ENCODE measurements around the gene CBX2.

Gene CBX2

DNA sequence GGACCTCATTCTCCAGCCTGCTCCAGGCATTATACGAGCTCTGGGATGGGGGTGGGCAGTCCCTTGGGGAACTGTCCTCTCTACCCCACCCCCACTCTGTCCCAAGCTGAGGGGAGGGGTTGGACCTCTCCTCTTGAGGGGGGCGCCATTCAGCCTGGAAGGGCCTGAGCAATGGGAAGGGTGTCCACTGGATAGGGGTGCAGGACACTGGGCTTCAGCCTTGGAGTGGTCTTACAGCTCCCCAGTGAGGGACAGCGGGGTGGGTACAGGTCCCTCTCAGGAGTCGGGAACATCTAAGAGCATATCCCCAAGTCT lies 28.5 kb downstream of the CBX2 start:
- peaks cover 8% of the 10 kb centered on the region for H3K36me3 ChIP-seq (replicated peaks; ENCODE audit: low read depth, low read length)
- peak overlapping the region; percentile 74 for H3K4me3 ChIP-seq (ENCODE audit: low read length)
- no peak overlapping the region for H2AFZ ChIP-seq (ENCODE audit: low read depth, low read length)
- peaks cover 4% of the 10 kb centered on the region; the same call in 1 of the 2 replicates for H3K9me3 ChIP-seq (ENCODE audit: insufficient read depth, low read length)
- no peaks in the 10 kb centered on the region for H4K20me1 ChIP-seq (ENCODE audit: insufficient read depth, low read length)
- peak overlapping the region; percentile 90; the same call in 1 of the 2 replicates for H3K9ac ChIP-seq (ENCODE audit: low read length)
- peak overlapping the region; percentile 94 for H3K4me2 ChIP-seq (ENCODE audit: low read length)
- peak overlapping the region; percentile 89 for H3K27ac ChIP-seq (ENCODE audit: low read length)
- no peaks in the 10 kb centered on the region for H3K27me3 ChIP-seq (ENCODE audit: low read depth, low read length)
- H3K79me2 ChIP-seq (ENCODE audit: low read length) = peaks cover 6% of the 10 kb centered on the region; the same call in 1 of the 2 replicates
- TF ChIP-seq EZH2phosphoT487 (IDR thresholded peaks at IDR 0.05; ENCODE audit: low read depth) = no peak
- TF ChIP-seq, protein P1, sequence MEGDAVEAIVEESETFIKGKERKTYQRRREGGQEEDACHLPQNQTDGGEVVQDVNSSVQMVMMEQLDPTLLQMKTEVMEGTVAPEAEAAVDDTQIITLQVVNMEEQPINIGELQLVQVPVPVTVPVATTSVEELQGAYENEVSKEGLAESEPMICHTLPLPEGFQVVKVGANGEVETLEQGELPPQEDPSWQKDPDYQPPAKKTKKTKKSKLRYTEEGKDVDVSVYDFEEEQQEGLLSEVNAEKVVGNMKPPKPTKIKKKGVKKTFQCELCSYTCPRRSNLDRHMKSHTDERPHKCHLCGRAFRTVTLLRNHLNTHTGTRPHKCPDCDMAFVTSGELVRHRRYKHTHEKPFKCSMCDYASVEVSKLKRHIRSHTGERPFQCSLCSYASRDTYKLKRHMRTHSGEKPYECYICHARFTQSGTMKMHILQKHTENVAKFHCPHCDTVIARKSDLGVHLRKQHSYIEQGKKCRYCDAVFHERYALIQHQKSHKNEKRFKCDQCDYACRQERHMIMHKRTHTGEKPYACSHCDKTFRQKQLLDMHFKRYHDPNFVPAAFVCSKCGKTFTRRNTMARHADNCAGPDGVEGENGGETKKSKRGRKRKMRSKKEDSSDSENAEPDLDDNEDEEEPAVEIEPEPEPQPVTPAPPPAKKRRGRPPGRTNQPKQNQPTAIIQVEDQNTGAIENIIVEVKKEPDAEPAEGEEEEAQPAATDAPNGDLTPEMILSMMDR (IDR thresholded peaks at IDR 0.05; ENCODE audit: low read depth, low read length) = peak; percentile 12; the same call in 1 of the 2 replicates
- peaks cover 76% of the 10 kb centered on the region for H3K4me1 ChIP-seq (ENCODE audit: low read length)

DNA sequence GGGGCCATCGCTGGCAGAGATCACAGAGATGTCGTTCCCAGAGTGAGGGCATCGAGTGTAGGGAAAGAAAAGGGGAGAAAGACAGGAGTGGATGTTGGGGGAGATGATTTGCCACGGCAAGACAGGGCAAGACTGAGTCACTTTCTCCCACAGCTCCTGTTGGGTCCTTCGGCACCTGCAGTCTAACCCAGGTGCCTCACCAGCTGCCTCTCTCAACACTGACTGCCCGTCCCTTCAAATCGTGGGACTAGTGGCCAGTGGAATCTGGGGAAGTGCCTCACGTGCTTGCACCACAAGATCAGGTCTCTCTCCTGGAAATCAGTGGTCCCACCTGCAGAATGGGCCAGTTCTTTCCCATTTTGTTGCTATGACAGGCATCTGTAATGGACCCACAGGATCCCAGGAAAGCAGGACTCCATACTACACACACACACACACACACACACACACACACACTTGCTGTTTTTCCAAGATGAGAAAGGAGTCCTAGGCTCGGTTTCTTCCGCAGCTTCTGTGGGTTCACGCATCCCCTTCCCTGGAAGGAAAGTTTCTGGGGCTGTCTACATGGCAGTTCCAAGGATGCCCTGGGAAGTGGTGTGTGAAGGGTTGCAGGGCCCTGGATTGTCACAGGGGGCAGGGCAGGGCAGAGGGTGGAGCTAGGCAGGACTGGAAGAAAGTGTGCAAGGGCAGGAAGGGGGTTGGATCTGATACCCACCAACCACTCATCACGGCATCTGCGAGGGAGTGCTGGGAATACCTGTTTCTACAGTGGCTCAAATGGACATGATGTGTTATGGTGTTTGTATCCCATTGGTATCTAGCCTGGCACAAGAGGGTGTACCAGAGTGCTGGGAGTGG lies 29.1 kb downstream of the CBX2 start:
- Histone ChIP-seq H4K20me1 (ENCODE audit: insufficient read depth, low read length) (no peaks in the 10 kb centered on the region), H3K4me2 (ENCODE audit: low read length) (peak overlapping the region; percentile 94), H3K4me3 (ENCODE audit: low read length) (peak overlapping the region; percentile 74; the same call in 1 of the 2 replicates), H3K79me2 (ENCODE audit: low read length) (peaks cover 6% of the 10 kb centered on the region; the same call in 1 of the 2 replicates), H3K27ac (ENCODE audit: low read length) (peak overlapping the region; percentile 89; the same call in 1 of the 2 replicates), H3K27me3 (ENCODE audit: low read depth, low read length) (no peaks in the 10 kb centered on the region), H3K36me3 (replicated peaks; ENCODE audit: low read depth, low read length) (peaks cover 8% of the 10 kb centered on the region), H3K9ac (ENCODE audit: low read length) (peak overlapping the region; percentile 90; the same call in 1 of the 2 replicates), H3K4me1 (ENCODE audit: low read length) (peaks cover 83% of the 10 kb centered on the region), H2AFZ (ENCODE audit: low read depth, low read length) (no peak overlapping the region), H3K9me3 (ENCODE audit: insufficient read depth, low read length) (peaks cover 4% of the 10 kb centered on the region; the same call in 1 of the 2 replicates)
- TF ChIP-seq EZH2phosphoT487 (IDR thresholded peaks at IDR 0.05; ENCODE audit: low read depth) = no peak
- TF ChIP-seq, protein P1 (IDR thresholded peaks at IDR 0.05; ENCODE audit: low read depth, low read length) = no peak

DNA sequence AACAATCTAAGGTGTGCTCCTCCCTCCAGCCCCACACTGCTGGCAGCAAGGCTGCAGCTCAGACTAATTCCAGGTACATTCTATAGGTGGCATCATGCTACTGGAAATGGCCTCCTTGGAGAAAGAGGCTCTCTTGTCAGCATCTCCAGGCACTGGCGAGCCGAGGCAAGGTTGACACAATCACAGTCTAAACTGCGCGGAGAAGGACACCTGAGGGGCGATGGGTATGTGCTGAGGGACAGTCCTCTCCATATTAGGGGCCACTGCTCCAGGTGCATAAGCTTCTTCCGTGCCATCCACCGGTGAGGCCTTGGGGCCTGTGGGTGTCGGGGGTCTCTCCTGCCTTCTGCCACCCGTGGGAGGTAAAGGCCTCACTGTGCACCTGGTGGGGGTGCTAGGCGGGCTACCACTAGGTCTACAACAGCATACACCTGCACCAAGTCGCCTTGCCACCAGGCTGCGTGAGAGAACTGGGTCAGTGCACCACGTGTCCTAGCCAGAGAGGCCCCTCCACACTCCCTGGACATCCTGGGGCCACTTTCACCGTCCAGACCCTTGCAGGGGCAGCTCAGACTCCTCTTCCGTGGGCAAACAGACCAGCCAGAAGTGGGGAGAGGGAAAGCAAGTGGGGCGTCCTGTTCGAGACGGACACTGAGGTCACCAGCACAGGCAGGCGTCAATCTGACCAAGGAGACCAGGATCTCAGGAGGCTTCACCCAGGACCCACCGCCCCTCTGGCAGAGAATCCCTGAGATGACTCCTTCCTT lies 31.0 kb downstream of the CBX2 start:
- no peaks in the 10 kb centered on the region for H4K20me1 ChIP-seq (ENCODE audit: insufficient read depth, low read length)
- TF ChIP-seq, protein P1 (IDR thresholded peaks at IDR 0.05; ENCODE audit: low read depth, low read length) = peak; percentile 68
- TF ChIP-seq EZH2phosphoT487 (IDR thresholded peaks at IDR 0.05; ENCODE audit: low read depth) = no peak
- H3K9ac ChIP-seq (ENCODE audit: low read length) = peak overlapping the region; percentile 60; the same call in 1 of the 2 replicates
- H3K4me2 ChIP-seq (ENCODE audit: low read length) = peak overlapping the region; percentile 56
- no peaks in the 10 kb centered on the region for H3K36me3 ChIP-seq (replicated peaks; ENCODE audit: low read depth, low read length)
- peak overlapping the region; percentile 34; the same call in 1 of the 2 replicates for H3K4me3 ChIP-seq (ENCODE audit: low read length)
- no peaks in the 10 kb centered on the region for H3K9me3 ChIP-seq (ENCODE audit: insufficient read depth, low read length)
- H3K4me1 ChIP-seq (ENCODE audit: low read length) = peaks cover 81% of the 10 kb centered on the region
- H2AFZ ChIP-seq (ENCODE audit: low read depth, low read length) = no peak overlapping the region
- H3K27ac ChIP-seq (ENCODE audit: low read length) = peak overlapping the region; percentile 54; the same call in 1 of the 2 replicates
- no peaks in the 10 kb centered on the region for H3K27me3 ChIP-seq (ENCODE audit: low read depth, low read length)
- peaks cover 6% of the 10 kb centered on the region; the same call in 1 of the 2 replicates for H3K79me2 ChIP-seq (ENCODE audit: low read length)

Data from OCI-LY3 (cell line).